HepG2 (cell line): ENCODE measurements around the gene TNP2. TPM values are rescaled to one million over a fixed set of nuclear protein-coding genes. Genes with fewer than 3 reads are reported as not detected.

Experiments
- ADNP ChIP-seq: sonication (generic); formaldehyde crosslinking; IDR thresholded peaks from 2 replicates; pipeline ENCODE4 v1.4.0; 2020; ENCODE audit warnings: missing genetic modification reagents
- ARID3A ChIP-seq: IDR thresholded peaks from 2 replicates; pipeline ENCODE4 v1.6.1; 2012; ENCODE audit warnings: low read depth, low read length, improper control_type of control experiment
- CHCHD3 ChIP-seq: sonication (generic); formaldehyde crosslinking; IDR thresholded peaks from 2 replicates; pipeline ENCODE4 v1.8.0; 2022; ENCODE audit warnings: mild to moderate bottlenecking, missing genetic modification reagents, moderate library complexity
- CREB1 ChIP-seq, 2 experiments: fragments of 450-650 bp in 1 of 2; IDR thresholded peaks; 2 replicates each; pipeline ENCODE4 v1.6.1; 2016 to 2017; ENCODE audit warnings: control low read depth in 1 of 2, mild to moderate bottlenecking in 1 of 2, missing compliant biosample characterization in 1 of 2, missing genetic modification characterization in 1 of 2
- E2F2 ChIP-seq: sonication (generic); formaldehyde crosslinking; IDR thresholded peaks from 2 replicates; pipeline ENCODE4 v1.4.0; 2020; ENCODE audit warnings: missing genetic modification reagents, borderline replicate concordance
- GMEB2 ChIP-seq: IDR thresholded peaks from 2 replicates; pipeline ENCODE4 v1.6.1; 2016; ENCODE audit warnings: missing biosample characterization, missing genetic modification reagents, low read depth
- GPN1 ChIP-seq: sonication (generic); formaldehyde crosslinking; IDR thresholded peaks from 2 replicates; pipeline ENCODE4 v1.5.1; 2020; ENCODE audit warnings: missing genetic modification reagents, borderline replicate concordance
- GTF3A ChIP-seq: sonication (generic); formaldehyde crosslinking; conservative IDR thresholded peaks from 2 replicates; pipeline ENCODE4 v1.4.0; 2020; ENCODE audit warnings: mild to moderate bottlenecking, missing genetic modification reagents
- HHEX ChIP-seq: IDR thresholded peaks from 2 replicates; pipeline ENCODE4 v1.6.1; 2016; ENCODE audit warnings: control low read depth
- JUNB ChIP-seq: sonication (generic); formaldehyde crosslinking; IDR thresholded peaks from 2 replicates; pipeline ENCODE4 v1.8.0; 2022; ENCODE audit warnings: missing genetic modification reagents, mild to moderate bottlenecking, borderline replicate concordance
- KLF15 ChIP-seq: sonication (generic); formaldehyde crosslinking; IDR thresholded peaks from 2 replicates; pipeline ENCODE4 v1.8.1; 2023; ENCODE audit warnings: borderline replicate concordance, mild to moderate bottlenecking, inconsistent platforms, missing genetic modification reagents, mixed read lengths
- MATR3 ChIP-seq: sonication (generic); formaldehyde crosslinking; IDR thresholded peaks from 2 replicates; pipeline ENCODE4 v1.4.0; 2020; ENCODE audit warnings: missing genetic modification reagents
- MTF1 ChIP-seq: sonication (generic); formaldehyde crosslinking; IDR thresholded peaks from 2 replicates; pipeline ENCODE4 v1.5.0; 2020; ENCODE audit warnings: missing genetic modification reagents
- NR2F6 ChIP-seq, 2 experiments: IDR thresholded peaks; 2 replicates each; pipeline ENCODE4 v1.6.1; 2016; ENCODE audit warnings: antibody characterized with exemption in 1 of 2, mild to moderate bottlenecking in 1 of 2
- PAF1 ChIP-seq: IDR thresholded peaks from 2 replicates; pipeline ENCODE4 v1.6.1; 2016; ENCODE audit warnings: missing genetic modification reagents, missing compliant biosample characterization
- PHB2 ChIP-seq: fragments of 450-650 bp; IDR thresholded peaks from 2 replicates; pipeline ENCODE4 v1.6.1; 2018; ENCODE audit not compliant: partially characterized antibody
- PHF8 ChIP-seq: sonication (generic); formaldehyde crosslinking; IDR thresholded peaks from 2 replicates; pipeline ENCODE4 v1.5.0; 2020; ENCODE audit warnings: missing genetic modification reagents
- REPIN1 ChIP-seq: sonication (generic); formaldehyde crosslinking; IDR thresholded peaks from 2 replicates; pipeline ENCODE4 v1.8.0; 2022; ENCODE audit warnings: missing genetic modification reagents, low read depth, mild to moderate bottlenecking, borderline replicate concordance
- RNF2 ChIP-seq: fragments of 450-650 bp; conservative IDR thresholded peaks from 2 replicates; pipeline ENCODE4 v1.6.1; 2016; ENCODE audit warnings: low read depth
- SPEN ChIP-seq: sonication (generic); formaldehyde crosslinking; IDR thresholded peaks from 2 replicates; pipeline ENCODE4 v1.5.1; 2020; ENCODE audit warnings: low read depth, mild to moderate bottlenecking, missing genetic modification reagents
- ZFP1 ChIP-seq: IDR thresholded peaks from 2 replicates; pipeline ENCODE4 v1.6.1; 2016
- ZNF138 ChIP-seq: sonication (generic); formaldehyde crosslinking; IDR thresholded peaks from 2 replicates; pipeline ENCODE4 v1.5.0; 2020; ENCODE audit warnings: mild to moderate bottlenecking, low read depth, missing genetic modification reagents
- ZNF329 ChIP-seq: sonication (generic); formaldehyde crosslinking; IDR thresholded peaks from 2 replicates; pipeline ENCODE4 v1.9.0; 2021; ENCODE audit warnings: low read depth, mild to moderate bottlenecking, missing genetic modification reagents
- ZNF777 ChIP-seq: sonication (generic); formaldehyde crosslinking; IDR thresholded peaks from 2 replicates; pipeline ENCODE4 v1.4.0; 2020; ENCODE audit warnings: missing genetic modification reagents
- ZNF792 ChIP-seq: IDR thresholded peaks from 2 replicates; pipeline ENCODE4 v1.6.1; 2016
- ZNF878 ChIP-seq: sonication (generic); formaldehyde crosslinking; IDR thresholded peaks from 2 replicates; pipeline ENCODE4 v1.8.1; 2023; ENCODE audit warnings: mild to moderate bottlenecking, missing genetic modification reagents, moderate library complexity
- polyA plus RNA-seq, 8 experiments: library from polyadenylated mRNA; depleted of rRNA in 3 of 8; stranded (reverse) in 7 of 8; unstranded in 1 of 8; fragments of >200 nt; fragmentation: Illumina TruSeq in 4 of 8; extraction: Trizol in 4 of 8; gene quantifications; 2 replicates each; pipeline versions ENCODE4 v1.2.1 to v1.2.3, GENCODE V29; 2011 to 2016; ENCODE audit warnings: low read depth in 4 of 8, missing spikeins in 1 of 8, mixed read lengths in 1 of 8; ENCODE audit not compliant: insufficient read depth in 1 of 8
- total RNA-seq, 5 experiments: library from RNA; depleted of rRNA; stranded (reverse); fragments of >200 nt; fragmentation: Illumina TruSeq; extraction: Trizol; gene quantifications; 2 replicates each; pipeline ENCODE4 v1.2.3, GENCODE V29; 2016; ENCODE audit warnings: low read depth in 1 of 5

TNP2 gene
- total and polyA plus RNA-seq, 2 of the 13 experiments (the other 11 are each of a cell fraction or from before 2014, with no cell fraction given): not detected

- peak; percentile 58; the same call in 1 of the 2 replicates for TF ChIP-seq GTF3A
- TF ChIP-seq MATR3 (CRISPR knock-in tag): no peak
- TF ChIP-seq GMEB2: no peak
- no peak; the same call in 1 of the 2 replicates for TF ChIP-seq ZFP1
- TF ChIP-seq MTF1 (CRISPR knock-in tag): no peak
- peak; percentile 30 for TF ChIP-seq PAF1 (CRISPR knock-in tag)
- TF ChIP-seq ZNF878 (CRISPR knock-in tag): peak; percentile 86
- TF ChIP-seq ADNP (CRISPR knock-in tag): peak; percentile 70
- no peak for TF ChIP-seq E2F2 (CRISPR knock-in tag)
- peak; percentile 78 for TF ChIP-seq SPEN
- TF ChIP-seq CHCHD3 (CRISPR knock-in tag): no peak
- no peak; the same call in 1 of the 2 replicates for TF ChIP-seq ARID3A
- TF ChIP-seq ZNF777: peak; percentile 30; the same call in 1 of the 2 replicates
- no peak; the same call in 1 of the 2 replicates for TF ChIP-seq ZNF138 (CRISPR knock-in tag)
- TF ChIP-seq NR2F6 (IDR thresholded peaks at IDR 0.05): peak; percentile 29; the same call in 1 of the 2 replicates
- TF ChIP-seq NR2F6 (CRISPR knock-in tag; IDR thresholded peaks at IDR 0.05): peak; percentile 70; the same call in 1 of the 2 replicates
- TF ChIP-seq PHF8 (CRISPR knock-in tag): no peak
- TF ChIP-seq KLF15 (CRISPR knock-in tag): peak; percentile 55
- TF ChIP-seq JUNB (CRISPR knock-in tag): no peak; the same call in 1 of the 2 replicates
- TF ChIP-seq PHB2: no peak
- no peak for TF ChIP-seq CREB1 (IDR thresholded peaks at IDR 0.05)
- no peak for TF ChIP-seq CREB1 (CRISPR knock-in tag; IDR thresholded peaks at IDR 0.05)
- no peak for TF ChIP-seq RNF2
- TF ChIP-seq ZNF792 (CRISPR knock-in tag): peak; percentile 61; the same call in 1 of the 2 replicates
- TF ChIP-seq HHEX (CRISPR knock-in tag): no peak
- TF ChIP-seq GPN1 (CRISPR knock-in tag): no peak
- peak; percentile 87 for TF ChIP-seq REPIN1 (CRISPR knock-in tag)
- no peak for TF ChIP-seq ZNF329 (CRISPR knock-in tag)
Measured at GRCh38 chr16:11257131-11257938, 11.8 kb downstream of the TNP2 start (continued).
